ENCODE results near the gene PRMT7. TPM values are rescaled to one million over a fixed set of nuclear protein-coding genes. Genes with fewer than 3 reads are reported as not detected.

The PRMT7 gene
- total and polyA plus RNA-seq, 2 of the 8 experiments (the other 6 are each of a cell fraction or from before 2014, with no cell fraction given): 48.2 to 49.3 TPM

DNA sequence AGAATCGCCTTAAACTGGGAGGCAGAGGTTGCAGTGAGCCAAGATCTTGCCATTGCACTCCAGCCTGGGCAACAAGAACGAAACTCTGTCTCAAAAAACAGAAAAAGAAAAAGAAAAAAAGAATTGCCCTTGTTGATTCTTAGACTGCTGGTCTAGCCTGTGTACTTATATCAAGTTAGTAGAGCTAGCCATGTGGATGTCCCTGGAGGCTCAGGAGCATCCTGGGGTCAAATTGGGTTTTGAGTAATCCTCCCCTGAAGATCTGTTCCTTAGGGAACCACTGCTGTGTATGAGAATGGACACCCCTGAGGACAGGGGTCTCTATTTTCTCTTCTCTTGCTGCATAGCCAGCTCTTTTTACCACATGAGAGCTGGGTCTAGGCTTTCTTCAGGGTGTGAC lies 21.6 kb upstream of the PRMT7 start (continued):
- no peak for TF ChIP-seq BRCA1 (IDR thresholded peaks at IDR 0.05; ENCODE audit: low read depth, low read length)
